HG02852 (cell line): ENCODE data around the gene NAA60.
"Not testable (repeated sequence)": the region's sequence is repeated elsewhere in the genome, so short reads cannot be mapped to it uniquely, and the experiment has no call there.

ENCODE experiments used
- ATAC-seq: cut with Tn5 transposase; IDR thresholded peaks from one replicate; pipeline ENCODE4 v1.9.1; 2021; ENCODE audit warnings: mild to moderate bottlenecking, moderate library complexity; ENCODE audit not compliant: unreplicated experiment

Gene NAA60

GRCh38 chr16:3481696-3482658 lies 38.5 kb downstream of the NAA60 start:
- ATAC-seq, result no peak

DNA sequence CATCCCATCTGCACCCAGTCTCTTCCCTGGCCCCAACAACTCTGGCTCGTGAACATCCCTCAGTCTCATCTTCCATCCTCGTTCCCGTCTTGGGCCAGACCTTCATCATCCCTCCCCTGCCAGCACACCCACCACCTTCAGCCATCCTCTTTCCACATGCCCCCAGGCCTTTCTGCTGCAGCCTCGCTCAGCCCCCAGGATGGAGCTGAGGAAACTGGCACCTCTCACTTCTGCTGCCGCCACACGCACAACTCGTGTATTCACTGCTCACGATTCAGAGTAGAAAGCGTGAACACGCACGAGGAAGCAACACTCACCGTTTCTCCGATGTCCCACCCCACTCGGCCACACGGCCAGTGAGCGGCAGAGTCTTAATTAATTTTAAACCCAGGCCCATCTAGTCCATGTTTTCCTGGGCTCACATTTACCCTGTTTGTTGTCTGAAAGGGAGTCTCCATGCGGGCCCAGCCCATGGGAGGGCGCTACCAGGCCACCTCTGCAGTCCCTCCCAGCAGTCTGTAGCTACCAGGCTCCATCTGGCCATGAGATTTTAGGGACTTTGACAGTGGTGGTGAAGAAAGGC lies 39.3 kb downstream of the NAA60 start:
- ATAC-seq, result no peak

GRCh38 chr16:3484318-3485096 lies 41.0 kb downstream of the NAA60 start:
- no peak for ATAC-seq

DNA sequence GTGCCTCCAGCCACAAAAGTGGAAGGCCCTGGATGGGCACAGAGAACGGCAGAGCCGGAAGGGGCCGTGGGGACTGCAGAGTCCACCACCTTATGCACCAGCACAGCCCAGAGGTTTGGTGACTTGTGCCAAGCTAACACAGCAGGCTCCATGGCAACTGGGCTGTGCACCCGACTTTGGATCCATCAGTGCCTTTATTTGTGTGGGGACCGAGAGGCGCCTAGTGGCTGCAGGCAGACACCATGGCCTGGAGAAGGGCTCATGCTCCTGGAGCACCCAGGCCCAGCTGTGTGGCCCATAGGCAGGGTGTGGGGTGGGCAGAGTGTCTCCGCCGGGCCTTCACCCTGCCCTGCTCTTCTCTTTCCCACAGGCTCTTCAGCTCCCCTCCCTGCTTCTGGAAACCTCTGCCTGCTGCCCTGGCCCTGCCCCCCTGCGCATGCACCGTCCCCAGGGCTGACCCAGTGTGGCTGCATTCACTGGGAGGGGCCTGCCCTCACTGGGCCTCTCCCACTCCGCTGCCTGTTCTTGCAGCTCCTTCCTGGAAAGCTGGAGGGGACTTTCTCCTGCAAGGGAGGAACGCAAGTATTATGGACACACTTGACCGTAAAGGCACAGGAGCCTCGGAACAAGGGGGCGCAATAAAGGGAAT lies 41.7 kb downstream of the NAA60 start:
- ATAC-seq, result no peak

DNA sequence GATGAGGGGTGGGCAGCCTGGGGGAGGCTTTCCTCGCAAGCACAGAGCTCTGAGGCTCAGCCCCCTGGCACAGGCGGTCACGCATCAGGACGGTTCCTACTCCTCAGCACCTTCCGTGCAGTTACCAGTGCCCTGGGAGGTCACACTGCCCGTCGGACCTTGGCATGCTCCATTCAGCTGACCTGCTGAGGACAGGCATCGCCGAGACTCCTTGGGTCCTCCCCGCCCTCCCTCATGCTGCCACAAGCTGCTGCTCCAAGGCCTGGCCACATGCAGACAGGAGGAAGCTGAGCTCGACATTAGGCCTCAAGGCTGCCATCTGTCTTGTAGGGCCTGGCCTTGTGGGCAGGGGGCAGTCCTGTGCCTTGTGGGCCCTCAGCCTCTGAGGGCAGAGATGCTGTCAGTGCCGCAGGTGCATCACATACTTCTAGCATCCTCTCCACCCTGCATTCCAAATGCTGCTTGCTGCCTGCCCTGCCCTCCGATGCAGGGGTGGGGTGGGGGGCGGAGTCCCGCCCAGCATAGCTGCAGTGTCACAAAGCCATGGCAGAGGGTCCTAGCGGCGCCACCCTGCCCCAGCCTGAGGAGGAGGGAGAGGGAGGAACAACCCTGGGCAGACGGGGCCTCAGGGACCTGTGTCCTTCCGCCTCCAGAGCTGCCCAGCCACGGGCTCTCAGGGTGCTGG lies 42.5 kb downstream of the NAA60 start:
- ATAC-seq, result no peak

- ATAC-seq, result no peak
These were observed 43.2 kb downstream of the NAA60 start for GRCh38 chr16:3486506-3487215.

- ATAC-seq, result no peak
These were observed 44.3 kb downstream of the NAA60 start for GRCh38 chr16:3487521-3488410.

DNA sequence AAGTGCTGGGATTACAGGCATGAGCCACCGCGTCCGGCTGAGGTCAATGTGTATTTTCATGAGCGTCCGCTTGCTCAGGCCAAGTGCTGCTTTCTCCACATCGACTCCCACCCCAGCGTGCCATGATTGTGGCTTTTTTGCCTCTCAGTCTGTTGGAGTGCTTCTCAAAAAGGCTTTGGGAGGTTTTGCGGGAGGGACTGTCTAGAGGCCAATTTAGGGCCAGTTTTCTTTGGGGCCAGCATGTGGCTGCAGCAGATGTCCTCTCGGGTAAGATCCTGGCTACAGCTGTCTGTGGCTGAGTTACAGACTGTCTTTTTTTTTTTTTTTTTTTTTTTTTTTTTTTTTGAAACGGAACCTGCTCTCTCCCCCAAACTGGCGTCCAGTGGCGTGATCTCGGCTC lies 45.3 kb downstream of the NAA60 start:
- no peak for ATAC-seq

DNA sequence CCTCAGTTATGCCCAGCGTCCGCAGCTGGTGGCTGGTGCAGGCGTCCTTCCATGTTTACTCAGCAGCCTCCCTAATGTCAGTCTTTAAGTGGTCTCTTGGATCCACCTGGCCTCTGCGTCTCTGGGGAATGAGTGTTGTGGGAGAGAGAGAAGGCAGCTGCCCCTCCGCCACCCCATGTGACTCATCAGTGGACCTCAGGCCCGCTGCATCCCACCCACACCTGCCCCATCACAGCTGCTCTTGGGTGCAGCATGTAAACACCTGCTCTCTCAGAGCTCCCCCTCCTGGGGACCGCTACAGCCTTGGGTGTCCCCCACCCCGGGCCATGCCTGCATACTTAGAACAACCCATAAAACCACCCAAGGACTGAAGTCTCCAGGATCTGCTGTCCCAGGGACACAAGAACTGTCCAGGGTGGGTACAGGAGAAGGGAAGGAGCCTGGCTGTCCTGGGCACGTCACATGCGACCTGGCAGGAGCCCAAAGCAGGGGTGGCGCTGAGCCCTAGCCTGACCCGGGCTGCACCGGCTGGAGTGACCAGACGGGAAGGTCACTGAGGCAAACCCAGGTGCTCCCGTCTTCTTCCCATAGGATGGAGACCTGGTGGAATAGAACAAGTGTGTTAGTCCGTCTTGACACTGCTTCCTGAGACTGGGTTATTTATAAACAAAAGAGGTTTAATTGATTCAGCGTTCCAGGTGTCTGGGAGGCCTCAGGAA lies 47.6 kb downstream of the NAA60 start:
- no peak for ATAC-seq

- ATAC-seq, result no peak
These were observed 48.9 kb downstream of the NAA60 start for GRCh38 chr16:3492356-3492755.

DNA sequence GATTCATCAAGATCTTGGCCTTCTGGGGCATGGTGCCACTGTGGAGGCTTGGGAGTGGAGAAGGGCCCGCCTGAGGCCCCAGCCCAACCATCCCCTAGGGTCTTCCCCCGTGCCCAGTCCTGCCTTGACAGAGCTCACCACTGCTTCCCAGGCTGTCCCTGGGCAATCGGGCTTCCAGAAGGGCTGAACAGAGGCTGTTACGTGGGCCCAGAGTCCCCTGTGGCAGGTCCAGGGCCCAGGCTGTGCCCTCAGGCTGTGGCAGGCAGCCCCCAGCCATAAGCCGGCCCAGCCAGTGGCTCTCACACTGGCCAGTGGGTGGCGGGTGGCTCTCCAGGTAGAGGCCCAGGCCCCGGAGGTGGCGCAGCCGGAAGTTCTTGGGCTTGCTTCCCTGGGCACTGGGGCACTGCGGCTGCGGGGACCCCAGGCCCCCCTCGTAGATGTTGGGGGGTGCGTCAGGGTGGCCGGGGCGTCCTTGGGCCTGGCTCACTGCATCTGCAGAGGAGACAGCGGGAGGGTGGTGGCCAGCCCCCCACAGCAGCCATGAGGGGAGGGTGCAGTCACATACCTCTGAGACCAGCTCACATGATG lies 51.0 kb downstream of the NAA60 start:
- no peak for ATAC-seq

- ATAC-seq, result no peak
These were observed 51.7 kb downstream of the NAA60 start, which contains the start of gene C16orf90 for GRCh38 chr16:3495176-3495575. Gene C16orf90 (minus strand): TSS chr16:3495489. CDS start chr16:3495421, 68 bp downstream.

- no peak for ATAC-seq
These were observed 52.9 kb downstream of the NAA60 start for GRCh38 chr16:3496386-3496785.

GRCh38 chr16:3497771-3498170 lies 54.3 kb downstream of the NAA60 start:
- no peak for ATAC-seq

DNA sequence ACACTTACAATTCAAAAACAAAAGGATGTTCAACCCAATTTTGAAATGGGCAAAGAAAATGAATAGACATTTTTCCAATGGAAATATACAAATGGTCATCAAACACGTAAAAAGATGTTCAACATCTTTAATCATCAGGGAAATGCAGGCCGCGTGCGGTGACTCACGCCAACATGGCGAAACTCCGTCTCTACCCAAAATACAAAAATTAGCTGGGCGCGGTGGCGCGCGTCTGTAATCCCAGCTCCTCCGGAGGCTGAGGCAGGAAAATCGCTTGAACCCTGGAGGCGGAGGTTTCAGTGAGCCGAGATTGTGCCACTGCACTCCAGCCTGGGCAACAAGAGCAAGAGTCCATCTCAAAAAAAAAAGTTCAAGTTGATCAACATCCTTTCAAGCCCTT lies 55.5 kb downstream of the NAA60 start:
- ATAC-seq, result no peak

GRCh38 chr16:3501412-3501761 lies 57.9 kb downstream of the NAA60 start:
- ATAC-seq, result not testable (repeated sequence)

- no peak for ATAC-seq
These were observed 58.4 kb downstream of the NAA60 start for GRCh38 chr16:3501783-3502400.
